GM19238 (cell line): ENCODE data around the gene GLYATL1B.
"Not testable (repeated sequence)": the region's sequence is repeated elsewhere in the genome, so short reads cannot be mapped to it uniquely, and the experiment has no call there.

ENCODE experiments used
- DNase-seq: peaks from one replicate; pipeline ENCODE4 v3.0.0; 2011; ENCODE audit warnings: low spot score; ENCODE audit not compliant: insufficient read length

GLYATL1B gene

GRCh38 chr11:59086007-59086406 is at the start of gene GLYATL1B:
Gene GLYATL1B (plus strand): TSS chr11:59086307. CDS start chr11:59086307, 0 bp downstream.
- not testable (repeated sequence) for DNase-seq

- not testable (repeated sequence) for DNase-seq
These were observed 49.6 kb upstream of the GLYATL1B start for GRCh38 chr11:59036542-59036941.

GRCh38 chr11:59037434-59037833 is 48.7 kb upstream of the GLYATL1B start:
- not testable (repeated sequence) for DNase-seq

GRCh38 chr11:59040607-59041006 is 45.5 kb upstream of the GLYATL1B start:
- no peak for DNase-seq

GRCh38 chr11:59051383-59051782 is 34.7 kb upstream of the GLYATL1B start:
- not testable (repeated sequence) for DNase-seq

- not testable (repeated sequence) for DNase-seq
These were observed 33.8 kb upstream of the GLYATL1B start for GRCh38 chr11:59052355-59052754.

GRCh38 chr11:59053387-59053786 is 32.7 kb upstream of the GLYATL1B start:
- DNase-seq, result no peak

GRCh38 chr11:59058120-59059033 is 27.7 kb upstream of the GLYATL1B start:
- peak; percentile 78 for DNase-seq

- not testable (repeated sequence) for DNase-seq
These were observed 26.0 kb upstream of the GLYATL1B start for GRCh38 chr11:59060096-59060495.

GRCh38 chr11:59062602-59063529 is 23.2 kb upstream of the GLYATL1B start:
- DNase-seq, result no peak

- not testable (repeated sequence) for DNase-seq
These were observed 21.9 kb upstream of the GLYATL1B start for GRCh38 chr11:59063996-59064727.

- DNase-seq, result no peak
These were observed 17.0 kb upstream of the GLYATL1B start for GRCh38 chr11:59069087-59069486.

GRCh38 chr11:59076876-59077571 is 9.1 kb upstream of the GLYATL1B start:
- DNase-seq, result no peak

- no peak for DNase-seq
These were observed 7.7 kb upstream of the GLYATL1B start for GRCh38 chr11:59078435-59078834.

- DNase-seq, result no peak
These were observed 7.0 kb upstream of the GLYATL1B start for GRCh38 chr11:59079086-59079485.

- not testable (repeated sequence) for DNase-seq
These were observed 5.7 kb upstream of the GLYATL1B start for GRCh38 chr11:59080421-59080820.

GRCh38 chr11:59081430-59082020 is 4.6 kb upstream of the GLYATL1B start:
- DNase-seq, result not testable (repeated sequence)

- DNase-seq, result no peak
These were observed 2.1 kb downstream of the GLYATL1B start for GRCh38 chr11:59088162-59088561.

- not testable (repeated sequence) for DNase-seq
These were observed 7.5 kb downstream of the GLYATL1B start for GRCh38 chr11:59093576-59093975.

- not testable (repeated sequence) for DNase-seq
These were observed 9.1 kb downstream of the GLYATL1B start for GRCh38 chr11:59095225-59095624.
